ENCODE results near the gene KMT2E. TPM values are rescaled to one million over a fixed set of nuclear protein-coding genes. Genes with fewer than 3 reads are reported as not detected.
A peak's percentile ranks its signal among the peaks of the same experiment; 100 is the strongest.
"Not testable (repeated sequence)": the region's sequence is repeated elsewhere in the genome, so short reads cannot be mapped to it uniquely, and the experiment has no call there.

The KMT2E gene
- total RNA-seq, 3 donors from 2014 or later (not counting 1 experiment from before 2014, with no cell fraction given), result 272 to 353 (median 345) TPM

DNA sequence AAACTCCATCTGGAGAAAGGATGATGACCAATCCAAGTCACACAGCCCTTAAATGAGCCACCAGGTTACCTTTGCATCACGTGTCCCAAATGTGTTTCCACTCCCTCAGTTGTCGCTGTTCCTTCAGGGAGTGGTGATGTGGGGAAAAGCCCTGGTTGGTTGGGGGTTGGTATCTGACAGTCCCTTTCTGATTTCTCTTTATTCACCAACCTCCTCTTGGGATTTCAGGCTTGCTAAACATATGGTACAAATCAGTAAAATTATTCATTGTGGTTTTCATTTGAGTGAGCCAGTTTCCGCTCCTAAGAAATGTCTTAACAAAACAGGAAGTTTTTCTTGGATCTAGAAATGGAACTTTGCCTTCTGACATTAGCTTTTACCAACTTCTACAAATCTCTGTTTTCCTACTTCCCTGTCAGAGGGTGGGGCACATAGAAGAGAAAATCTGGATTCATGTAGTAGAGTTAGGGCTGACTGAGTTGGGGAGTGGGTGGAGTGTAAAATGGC is 40.0 kb upstream of the KMT2E start:
- ATAC-seq, result no peak
- Histone ChIP-seq H3K4me1 (ENCODE audit: control insufficient read depth, insufficient read depth, low read length) (no peaks in the 10 kb centered on the region), H3K27me3 (ENCODE audit: control insufficient read depth, insufficient read depth, low read length) (no peaks in the 10 kb centered on the region), H3K9me3 (ENCODE audit: control insufficient read depth, insufficient read depth, low read length) (no peaks in the 10 kb centered on the region), H3K27ac (ENCODE audit: low read length) (no peak overlapping the region), H3K36me3 (ENCODE audit: control insufficient read depth, insufficient read depth, low read length) (no peaks in the 10 kb centered on the region), H3K4me3 (ENCODE audit: low read length) (no peak overlapping the region)
- TF ChIP-seq, protein P1, sequence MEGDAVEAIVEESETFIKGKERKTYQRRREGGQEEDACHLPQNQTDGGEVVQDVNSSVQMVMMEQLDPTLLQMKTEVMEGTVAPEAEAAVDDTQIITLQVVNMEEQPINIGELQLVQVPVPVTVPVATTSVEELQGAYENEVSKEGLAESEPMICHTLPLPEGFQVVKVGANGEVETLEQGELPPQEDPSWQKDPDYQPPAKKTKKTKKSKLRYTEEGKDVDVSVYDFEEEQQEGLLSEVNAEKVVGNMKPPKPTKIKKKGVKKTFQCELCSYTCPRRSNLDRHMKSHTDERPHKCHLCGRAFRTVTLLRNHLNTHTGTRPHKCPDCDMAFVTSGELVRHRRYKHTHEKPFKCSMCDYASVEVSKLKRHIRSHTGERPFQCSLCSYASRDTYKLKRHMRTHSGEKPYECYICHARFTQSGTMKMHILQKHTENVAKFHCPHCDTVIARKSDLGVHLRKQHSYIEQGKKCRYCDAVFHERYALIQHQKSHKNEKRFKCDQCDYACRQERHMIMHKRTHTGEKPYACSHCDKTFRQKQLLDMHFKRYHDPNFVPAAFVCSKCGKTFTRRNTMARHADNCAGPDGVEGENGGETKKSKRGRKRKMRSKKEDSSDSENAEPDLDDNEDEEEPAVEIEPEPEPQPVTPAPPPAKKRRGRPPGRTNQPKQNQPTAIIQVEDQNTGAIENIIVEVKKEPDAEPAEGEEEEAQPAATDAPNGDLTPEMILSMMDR (IDR thresholded peaks at IDR 0.05), result no peak
- Mint-ChIP-seq H3K4me3 (no peak overlapping the region), H3K27ac (peak overlapping the region in 1 of 2 donors; percentile 56), H3K9me3 (no peaks in the 10 kb centered on the region), H3K4me1 (peaks cover 0 to 4% of the 10 kb centered on the region in 2 donors), H3K36me3 (no peaks in the 10 kb centered on the region), H3K27me3 (ENCODE audit: low read depth in 2 of 2) (no peaks in the 10 kb centered on the region)
- DNase-seq, result no peak
- intact Hi-C loops (cut with micrococcal nuclease), result no loop called here
- WGBS (ENCODE audit: insufficient coverage), result 100% methylated on average over 1 of the region's 3 CpGs

DNA sequence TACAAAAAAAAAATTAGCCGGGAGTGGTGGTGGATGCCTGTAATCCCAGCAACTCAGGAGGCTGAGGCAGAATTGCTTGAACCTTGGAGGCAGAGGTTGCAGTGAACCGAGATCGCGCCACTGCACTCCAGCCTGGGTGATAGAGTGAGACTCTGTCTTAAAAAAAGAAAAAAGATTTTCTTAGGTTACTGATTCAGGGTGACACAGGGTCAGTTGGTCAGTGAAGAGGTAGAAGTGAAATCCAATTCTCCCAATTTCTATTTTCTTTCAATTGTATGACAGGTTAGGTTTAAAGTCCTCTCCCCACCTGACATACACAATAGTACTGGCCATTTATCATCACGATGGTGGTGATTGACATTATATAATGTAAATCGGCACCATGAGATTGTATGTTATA is 38.5 kb upstream of the KMT2E start:
- H3K4me3 Mint-ChIP-seq; H3K36me3 ChIP-seq (ENCODE audit: control insufficient read depth, insufficient read depth, low read length); H3K4me1 Mint-ChIP-seq; H3K27ac Mint-ChIP-seq; H3K27me3 Mint-ChIP-seq (ENCODE audit: low read depth in 2 of 2); ATAC-seq; H3K36me3 Mint-ChIP-seq; H3K27me3 ChIP-seq (ENCODE audit: control insufficient read depth, insufficient read depth, low read length); DNase-seq; H3K4me1 ChIP-seq (ENCODE audit: control insufficient read depth, insufficient read depth, low read length); H3K9me3 Mint-ChIP-seq; H3K27ac ChIP-seq (ENCODE audit: low read length); intact Hi-C loops (cut with micrococcal nuclease); H3K4me3 ChIP-seq (ENCODE audit: low read length); H3K9me3 ChIP-seq (ENCODE audit: control insufficient read depth, insufficient read depth, low read length): not testable (repeated sequence)
- WGBS (ENCODE audit: insufficient coverage), result 100% methylated on average over 4 of the region's 6 CpGs

DNA sequence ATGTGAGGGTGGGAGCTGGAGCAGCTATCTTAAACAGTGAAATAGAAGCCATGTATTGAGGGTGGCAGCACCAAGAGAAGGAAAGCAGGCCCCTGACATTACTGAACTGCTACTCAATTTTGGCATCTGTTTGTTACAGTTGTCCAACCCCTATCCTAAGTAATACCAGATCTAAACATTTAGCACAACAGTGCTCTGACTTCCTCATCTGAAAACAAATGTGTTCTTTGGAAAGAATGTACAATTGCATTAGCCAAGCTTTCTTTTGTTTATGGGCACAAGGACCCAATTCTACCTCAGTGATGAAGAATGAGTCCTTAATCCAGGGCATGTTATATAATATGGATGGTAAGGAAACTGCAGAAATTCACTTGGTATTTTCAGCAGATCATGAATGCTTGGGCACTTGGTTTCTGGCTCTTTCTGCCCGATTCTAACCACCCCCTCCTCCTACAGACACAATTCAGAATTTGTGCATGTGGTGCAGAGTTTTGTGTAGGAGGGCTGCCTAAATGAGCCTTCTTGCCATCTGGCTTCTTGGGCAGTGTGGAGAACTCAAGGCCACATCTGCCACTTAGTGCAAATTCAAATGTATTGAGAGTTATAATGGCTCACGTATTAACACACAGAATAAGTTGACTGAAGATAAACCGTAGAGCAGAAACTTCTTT is 36.9 kb upstream of the KMT2E start:
- TF ChIP-seq, protein P1 (IDR thresholded peaks at IDR 0.05), result no peak
- Mint-ChIP-seq H3K27ac (peak overlapping the region in 1 of 2 donors; percentile 46), H3K36me3 (no peaks in the 10 kb centered on the region), H3K4me3 (no peak overlapping the region), H3K27me3 (ENCODE audit: low read depth in 2 of 2) (no peaks in the 10 kb centered on the region), H3K9me3 (no peaks in the 10 kb centered on the region), H3K4me1 (peaks cover 5 to 8% of the 10 kb centered on the region in 2 donors)
- H3K36me3 ChIP-seq (ENCODE audit: control insufficient read depth, insufficient read depth, low read length), result no peaks in the 10 kb centered on the region
- no peaks in the 10 kb centered on the region for H3K27me3 ChIP-seq (ENCODE audit: control insufficient read depth, insufficient read depth, low read length)
- H3K9me3 ChIP-seq (ENCODE audit: control insufficient read depth, insufficient read depth, low read length), result no peaks in the 10 kb centered on the region
- H3K4me1 ChIP-seq (ENCODE audit: control insufficient read depth, insufficient read depth, low read length), result no peaks in the 10 kb centered on the region
- no peak for ATAC-seq
- H3K4me3 ChIP-seq (ENCODE audit: low read length), result no peak overlapping the region
- DNase-seq, result no peak
- 100% methylated on average over 2 of the region's 3 CpGs for WGBS (ENCODE audit: insufficient coverage)
- intact Hi-C loops (cut with micrococcal nuclease), result no loop called here
- H3K27ac ChIP-seq (ENCODE audit: low read length), result no peak overlapping the region

DNA sequence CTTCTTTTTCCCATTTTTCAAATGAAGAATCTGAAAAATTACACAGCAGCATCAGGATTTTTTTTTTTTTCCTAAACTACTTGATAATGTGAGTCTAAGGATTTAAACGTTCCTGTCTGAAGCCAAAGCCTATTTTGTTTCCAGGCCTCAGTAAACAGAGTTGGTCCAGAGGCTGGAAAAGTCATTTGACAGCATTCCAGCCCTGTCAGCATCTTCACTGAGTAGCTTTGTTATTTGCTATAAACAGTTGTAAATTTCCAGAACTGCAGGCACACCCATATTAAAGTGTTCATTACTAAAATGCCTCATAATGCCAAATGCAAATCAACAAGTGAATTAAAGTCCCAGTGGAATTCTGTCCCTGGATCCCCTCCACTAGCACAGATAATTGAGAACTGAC is 35.5 kb upstream of the KMT2E start:
- WGBS (ENCODE audit: insufficient coverage), result 100% methylated on average over 1 of the region's 1 CpG
- no peak overlapping the region for H3K27ac ChIP-seq (ENCODE audit: low read length)
- peaks cover 8% of the 10 kb centered on the region for H3K4me1 ChIP-seq (ENCODE audit: control insufficient read depth, insufficient read depth, low read length)
- Mint-ChIP-seq H3K36me3 (no peaks in the 10 kb centered on the region), H3K4me1 (peaks cover 18 to 19% of the 10 kb centered on the region in 2 donors), H3K4me3 (no peak overlapping the region), H3K27ac (peak overlapping the region in 1 of 2 donors; percentile 46), H3K27me3 (ENCODE audit: low read depth in 2 of 2) (no peaks in the 10 kb centered on the region), H3K9me3 (no peaks in the 10 kb centered on the region)
- ATAC-seq, result no peak
- H3K4me3 ChIP-seq (ENCODE audit: low read length), result no peak overlapping the region
- TF ChIP-seq, protein P1 (IDR thresholded peaks at IDR 0.05), result no peak
- no peaks in the 10 kb centered on the region for H3K27me3 ChIP-seq (ENCODE audit: control insufficient read depth, insufficient read depth, low read length)
- intact Hi-C loops (cut with micrococcal nuclease), result no loop called here
- H3K36me3 ChIP-seq (ENCODE audit: control insufficient read depth, insufficient read depth, low read length), result no peaks in the 10 kb centered on the region
- no peak for DNase-seq
- H3K9me3 ChIP-seq (ENCODE audit: control insufficient read depth, insufficient read depth, low read length), result no peaks in the 10 kb centered on the region
